ENCODE data around the gene CXCL13.

CXCL13 gene

DNA sequence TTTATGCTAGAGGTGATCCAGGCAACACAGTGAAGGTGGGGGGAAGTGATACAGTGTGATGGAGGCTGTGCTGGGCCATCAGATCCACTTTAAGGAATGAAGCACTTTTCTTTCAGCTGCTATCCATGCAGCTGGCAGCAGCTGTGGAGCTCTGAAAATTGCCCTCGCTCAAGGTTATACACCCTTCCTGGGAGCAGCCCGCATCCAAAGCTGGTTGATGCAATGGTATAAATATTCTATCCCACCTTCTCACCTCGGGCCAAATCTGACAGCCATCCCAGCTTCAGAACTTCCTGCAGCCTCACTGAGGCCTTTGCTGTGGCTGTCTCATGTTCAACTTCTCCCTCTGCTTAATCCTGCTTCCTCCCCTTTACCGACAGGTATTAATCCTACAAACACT is 18.6 kb downstream of the CXCL13 start:
- no peak overlapping the region for H2AFZ ChIP-seq (ENCODE audit: low read length)
- H3K9ac ChIP-seq (ENCODE audit: low read depth, low read length, poor library complexity, severe bottlenecking), result no peak overlapping the region
- no peak overlapping the region for H3K4me3 ChIP-seq (ENCODE audit: low read length, poor library complexity, severe bottlenecking)
- no peak overlapping the region for H3K4me2 ChIP-seq (ENCODE audit: low read depth, low read length, poor library complexity, severe bottlenecking)
- no peaks in the 10 kb centered on the region for H3K27me3 ChIP-seq (ENCODE audit: insufficient read depth, low read length, poor library complexity, severe bottlenecking)
- H4K20me1 ChIP-seq (ENCODE audit: insufficient read depth, low read length, poor library complexity, severe bottlenecking), result no peaks in the 10 kb centered on the region
- TF ChIP-seq, protein P1, sequence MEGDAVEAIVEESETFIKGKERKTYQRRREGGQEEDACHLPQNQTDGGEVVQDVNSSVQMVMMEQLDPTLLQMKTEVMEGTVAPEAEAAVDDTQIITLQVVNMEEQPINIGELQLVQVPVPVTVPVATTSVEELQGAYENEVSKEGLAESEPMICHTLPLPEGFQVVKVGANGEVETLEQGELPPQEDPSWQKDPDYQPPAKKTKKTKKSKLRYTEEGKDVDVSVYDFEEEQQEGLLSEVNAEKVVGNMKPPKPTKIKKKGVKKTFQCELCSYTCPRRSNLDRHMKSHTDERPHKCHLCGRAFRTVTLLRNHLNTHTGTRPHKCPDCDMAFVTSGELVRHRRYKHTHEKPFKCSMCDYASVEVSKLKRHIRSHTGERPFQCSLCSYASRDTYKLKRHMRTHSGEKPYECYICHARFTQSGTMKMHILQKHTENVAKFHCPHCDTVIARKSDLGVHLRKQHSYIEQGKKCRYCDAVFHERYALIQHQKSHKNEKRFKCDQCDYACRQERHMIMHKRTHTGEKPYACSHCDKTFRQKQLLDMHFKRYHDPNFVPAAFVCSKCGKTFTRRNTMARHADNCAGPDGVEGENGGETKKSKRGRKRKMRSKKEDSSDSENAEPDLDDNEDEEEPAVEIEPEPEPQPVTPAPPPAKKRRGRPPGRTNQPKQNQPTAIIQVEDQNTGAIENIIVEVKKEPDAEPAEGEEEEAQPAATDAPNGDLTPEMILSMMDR (conservative IDR thresholded peaks at IDR 0.05; ENCODE audit: low read length), result no peak
- TF ChIP-seq EZH2phosphoT487 (IDR thresholded peaks at IDR 0.05; ENCODE audit: borderline replicate concordance), result no peak
- no peaks in the 10 kb centered on the region for H3K36me3 ChIP-seq (ENCODE audit: insufficient read depth, low read length)
- H3K9me2 ChIP-seq (replicated peaks; ENCODE audit: low read depth, low read length), result no peaks in the 10 kb centered on the region
- no peaks in the 10 kb centered on the region for H3K9me3 ChIP-seq (ENCODE audit: insufficient read depth, low read depth, low read length)
- no peaks in the 10 kb centered on the region for H3F3A ChIP-seq (ENCODE audit: low read depth)
- H3K4me1 ChIP-seq (ENCODE audit: insufficient read depth, low read length, poor library complexity, severe bottlenecking), result no peaks in the 10 kb centered on the region
- H3K79me2 ChIP-seq (ENCODE audit: insufficient read depth, low read length), result no peaks in the 10 kb centered on the region

DNA sequence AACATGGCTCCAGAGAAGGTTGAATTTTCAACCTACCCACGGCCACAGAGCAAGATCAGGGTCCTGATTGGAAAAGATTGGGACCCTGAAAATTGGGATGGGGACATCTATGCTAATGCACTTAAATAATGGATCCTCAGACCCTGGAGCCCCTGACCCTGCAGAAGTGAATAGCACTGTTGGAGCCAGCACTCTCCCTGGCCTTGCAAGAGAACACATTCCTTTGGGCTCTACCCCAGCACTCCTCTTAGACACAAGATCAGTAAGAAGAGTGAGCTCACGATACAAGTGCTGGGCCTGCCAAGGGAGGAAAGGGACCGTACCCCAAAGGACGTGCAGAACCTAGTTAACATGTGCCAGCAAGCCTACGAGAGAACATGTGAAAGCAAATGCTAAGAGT is 19.9 kb downstream of the CXCL13 start:
- H4K20me1 ChIP-seq (ENCODE audit: insufficient read depth, low read length, poor library complexity, severe bottlenecking), result no peaks in the 10 kb centered on the region
- no peaks in the 10 kb centered on the region for H3K9me2 ChIP-seq (replicated peaks; ENCODE audit: low read depth, low read length)
- no peaks in the 10 kb centered on the region for H3K27me3 ChIP-seq (ENCODE audit: insufficient read depth, low read length, poor library complexity, severe bottlenecking)
- no peak overlapping the region for H3K4me3 ChIP-seq (ENCODE audit: low read length, poor library complexity, severe bottlenecking)
- no peaks in the 10 kb centered on the region for H3K4me1 ChIP-seq (ENCODE audit: insufficient read depth, low read length, poor library complexity, severe bottlenecking)
- H3K9me3 ChIP-seq (ENCODE audit: insufficient read depth, low read depth, low read length), result no peaks in the 10 kb centered on the region
- no peaks in the 10 kb centered on the region for H3K36me3 ChIP-seq (ENCODE audit: insufficient read depth, low read length)
- no peak overlapping the region for H2AFZ ChIP-seq (ENCODE audit: low read length)
- H3K79me2 ChIP-seq (ENCODE audit: insufficient read depth, low read length), result no peaks in the 10 kb centered on the region
- TF ChIP-seq, protein P1 (conservative IDR thresholded peaks at IDR 0.05; ENCODE audit: low read length), result no peak
- TF ChIP-seq EZH2phosphoT487 (IDR thresholded peaks at IDR 0.05; ENCODE audit: borderline replicate concordance), result no peak
- H3K9ac ChIP-seq (ENCODE audit: low read depth, low read length, poor library complexity, severe bottlenecking), result no peak overlapping the region
- H3K4me2 ChIP-seq (ENCODE audit: low read depth, low read length, poor library complexity, severe bottlenecking), result no peak overlapping the region
- no peaks in the 10 kb centered on the region for H3F3A ChIP-seq (ENCODE audit: low read depth)

DNA sequence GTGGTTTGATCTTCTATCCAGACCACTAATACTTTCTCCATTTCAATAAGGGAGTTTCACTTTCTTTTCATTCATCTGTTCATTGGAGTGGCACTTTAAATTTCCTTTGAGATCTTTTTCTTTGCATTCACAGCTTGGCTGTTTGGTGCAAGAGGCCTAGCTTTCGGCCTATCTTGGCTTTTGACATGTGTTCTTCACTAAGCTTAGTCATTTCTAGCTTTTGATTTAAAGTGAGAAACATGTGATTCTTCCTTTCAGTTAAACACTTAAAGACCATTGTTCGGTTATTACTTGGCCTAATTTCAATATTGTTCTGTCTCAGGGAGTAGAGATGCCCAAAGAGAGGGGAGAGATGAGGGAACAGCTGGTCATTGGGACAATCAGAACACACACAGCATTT is 24.3 kb downstream of the CXCL13 start:
- no peak overlapping the region for H3K4me3 ChIP-seq (ENCODE audit: low read length, poor library complexity, severe bottlenecking)
- H3F3A ChIP-seq (ENCODE audit: low read depth), result no peaks in the 10 kb centered on the region
- H2AFZ ChIP-seq (ENCODE audit: low read length), result no peak overlapping the region
- H3K9me3 ChIP-seq (ENCODE audit: insufficient read depth, low read depth, low read length), result no peaks in the 10 kb centered on the region
- H3K4me1 ChIP-seq (ENCODE audit: insufficient read depth, low read length, poor library complexity, severe bottlenecking), result no peaks in the 10 kb centered on the region
- no peaks in the 10 kb centered on the region for H3K36me3 ChIP-seq (ENCODE audit: insufficient read depth, low read length)
- H3K79me2 ChIP-seq (ENCODE audit: insufficient read depth, low read length), result no peaks in the 10 kb centered on the region
- no peaks in the 10 kb centered on the region for H3K27me3 ChIP-seq (ENCODE audit: insufficient read depth, low read length, poor library complexity, severe bottlenecking)
- no peak overlapping the region for H3K9ac ChIP-seq (ENCODE audit: low read depth, low read length, poor library complexity, severe bottlenecking)
- no peak overlapping the region for H3K4me2 ChIP-seq (ENCODE audit: low read depth, low read length, poor library complexity, severe bottlenecking)
- TF ChIP-seq EZH2phosphoT487 (IDR thresholded peaks at IDR 0.05; ENCODE audit: borderline replicate concordance), result no peak
- TF ChIP-seq, protein P1 (conservative IDR thresholded peaks at IDR 0.05; ENCODE audit: low read length), result no peak
- H4K20me1 ChIP-seq (ENCODE audit: insufficient read depth, low read length, poor library complexity, severe bottlenecking), result no peaks in the 10 kb centered on the region
- no peaks in the 10 kb centered on the region for H3K9me2 ChIP-seq (replicated peaks; ENCODE audit: low read depth, low read length)

Data from Loucy (cell line).